ENCODE data around the gene TMEM45B. TPM values are rescaled to one million over a fixed set of nuclear protein-coding genes. Genes with fewer than 3 reads are reported as not detected.
"Not testable (repeated sequence)": the region's sequence is repeated elsewhere in the genome, so short reads cannot be mapped to it uniquely, and the experiment has no call there.

The TMEM45B gene
- total RNA-seq, 2 donors from 2014 or later: 2.4 to 4.4 TPM

GRCh38 chr11:129853518-129854231 lies 38.0 kb downstream of the TMEM45B start:
- Mint-ChIP-seq H3K4me3 (peak overlapping the region; percentile 37), H3K9me3 (no peaks in the 10 kb centered on the region), H3K4me1 (peaks cover 28% of the 10 kb centered on the region), H3K27me3 (no peaks in the 10 kb centered on the region), H3K36me3 (ENCODE audit: low read depth) (peaks cover 2% of the 10 kb centered on the region), H3K27ac (peak overlapping the region; percentile 63)
- ATAC-seq (replicated peaks): peak; percentile 72

GRCh38 chr11:129854232-129854805 lies 38.7 kb downstream of the TMEM45B start:
- Mint-ChIP-seq H3K27ac (peak overlapping the region; percentile 63), H3K4me1 (peaks cover 28% of the 10 kb centered on the region), H3K9me3 (no peaks in the 10 kb centered on the region), H3K4me3 (peak overlapping the region; percentile 37), H3K27me3 (no peaks in the 10 kb centered on the region), H3K36me3 (ENCODE audit: low read depth) (peaks cover 8% of the 10 kb centered on the region)
- peak; percentile 49 for ATAC-seq (replicated peaks)

- no peaks in the 10 kb centered on the region for H3K9me3 Mint-ChIP-seq
- ATAC-seq (replicated peaks): peak; percentile 25
- H3K4me3 Mint-ChIP-seq: peak overlapping the region; percentile 37
- H3K27me3 Mint-ChIP-seq: no peaks in the 10 kb centered on the region
- peaks cover 16% of the 10 kb centered on the region for H3K36me3 Mint-ChIP-seq (ENCODE audit: low read depth)
- peaks cover 32% of the 10 kb centered on the region for H3K4me1 Mint-ChIP-seq
- H3K27ac Mint-ChIP-seq: peak overlapping the region; percentile 63
Observed at GRCh38 chr11:129855086-129855485, 39.4 kb downstream of the TMEM45B start.

GRCh38 chr11:129856036-129856435 lies 40.4 kb downstream of the TMEM45B start:
- Mint-ChIP-seq H3K27ac (no peak overlapping the region), H3K27me3 (no peaks in the 10 kb centered on the region), H3K36me3 (ENCODE audit: low read depth) (peaks cover 23% of the 10 kb centered on the region), H3K4me1 (peaks cover 32% of the 10 kb centered on the region), H3K4me3 (no peak overlapping the region), H3K9me3 (no peaks in the 10 kb centered on the region)
- ATAC-seq (replicated peaks): no peak

GRCh38 chr11:129861702-129862522 lies 46.3 kb downstream of the TMEM45B start:
- peaks cover 81% of the 10 kb centered on the region for H3K36me3 Mint-ChIP-seq (ENCODE audit: low read depth)
- peaks cover 10% of the 10 kb centered on the region for H3K4me1 Mint-ChIP-seq
- H3K27me3 Mint-ChIP-seq: no peaks in the 10 kb centered on the region
- peak overlapping the region; percentile 43 for H3K27ac Mint-ChIP-seq
- no peaks in the 10 kb centered on the region for H3K9me3 Mint-ChIP-seq
- no peak overlapping the region for H3K4me3 Mint-ChIP-seq
- ATAC-seq (replicated peaks): no peak

- Mint-ChIP-seq H3K36me3 (ENCODE audit: low read depth) (peaks cover 97% of the 10 kb centered on the region), H3K4me1 (peaks cover 7% of the 10 kb centered on the region)
- ATAC-seq (replicated peaks): no peak
Observed at GRCh38 chr11:129864811-129865210, 49.2 kb downstream of the TMEM45B start.

GRCh38 chr11:129865701-129866100 lies 50.1 kb downstream of the TMEM45B start:
- H3K36me3 Mint-ChIP-seq (ENCODE audit: low read depth): peaks cover 97% of the 10 kb centered on the region
- no peaks in the 10 kb centered on the region for H3K9me3 Mint-ChIP-seq
- H3K4me1 Mint-ChIP-seq: peaks cover 5% of the 10 kb centered on the region
- H3K27me3 Mint-ChIP-seq: no peaks in the 10 kb centered on the region
- ATAC-seq (replicated peaks): no peak
- no peak overlapping the region for H3K27ac Mint-ChIP-seq
- no peak overlapping the region for H3K4me3 Mint-ChIP-seq

More at GRCh38 chr11:129864811-129865210, 49.2 kb downstream of the TMEM45B start:
- no peaks in the 10 kb centered on the region for H3K9me3 Mint-ChIP-seq
- no peaks in the 10 kb centered on the region for H3K27me3 Mint-ChIP-seq
- no peak overlapping the region for H3K4me3 Mint-ChIP-seq
- peak overlapping the region; percentile 47 for H3K27ac Mint-ChIP-seq

GRCh38 chr11:129866311-129866710 lies 50.7 kb downstream of the TMEM45B start:
- no peaks in the 10 kb centered on the region for H3K9me3 Mint-ChIP-seq
- H3K4me1 Mint-ChIP-seq: peaks cover 5% of the 10 kb centered on the region
- H3K36me3 Mint-ChIP-seq (ENCODE audit: low read depth): peaks cover 99% of the 10 kb centered on the region
- H3K27ac Mint-ChIP-seq: no peak overlapping the region
- H3K4me3 Mint-ChIP-seq: no peak overlapping the region
- H3K27me3 Mint-ChIP-seq: no peaks in the 10 kb centered on the region
- no peak for ATAC-seq (replicated peaks)

- H3K4me3 Mint-ChIP-seq; ATAC-seq (replicated peaks); H3K27me3 Mint-ChIP-seq; H3K4me1 Mint-ChIP-seq; H3K9me3 Mint-ChIP-seq; H3K27ac Mint-ChIP-seq: not testable (repeated sequence)
- peaks cover 100% of the 10 kb centered on the region for H3K36me3 Mint-ChIP-seq (ENCODE audit: low read depth)
Observed at GRCh38 chr11:129868626-129869025, 53.0 kb downstream of the TMEM45B start.

GRCh38 chr11:129871914-129872313 lies 56.3 kb downstream of the TMEM45B start:
- ATAC-seq (replicated peaks): no peak
- H3K27ac Mint-ChIP-seq: peak overlapping the region; percentile 20
- peaks cover 100% of the 10 kb centered on the region for H3K36me3 Mint-ChIP-seq (ENCODE audit: low read depth)
- no peaks in the 10 kb centered on the region for H3K27me3 Mint-ChIP-seq
- peaks cover 8% of the 10 kb centered on the region for H3K4me1 Mint-ChIP-seq
- no peaks in the 10 kb centered on the region for H3K9me3 Mint-ChIP-seq
- no peak overlapping the region for H3K4me3 Mint-ChIP-seq

- no peaks in the 10 kb centered on the region for H3K4me1 Mint-ChIP-seq
- H3K27me3 Mint-ChIP-seq: no peaks in the 10 kb centered on the region
- H3K36me3 Mint-ChIP-seq (ENCODE audit: low read depth): peaks cover 100% of the 10 kb centered on the region
- no peak for ATAC-seq (replicated peaks)
- peak overlapping the region; percentile 8 for H3K27ac Mint-ChIP-seq
- no peak overlapping the region for H3K4me3 Mint-ChIP-seq
- H3K9me3 Mint-ChIP-seq: no peaks in the 10 kb centered on the region
Observed at GRCh38 chr11:129880311-129880710, 64.7 kb downstream of the TMEM45B start.

- peaks cover 100% of the 10 kb centered on the region for H3K36me3 Mint-ChIP-seq (ENCODE audit: low read depth)
- no peak overlapping the region for H3K27ac Mint-ChIP-seq
- no peaks in the 10 kb centered on the region for H3K27me3 Mint-ChIP-seq
- H3K9me3 Mint-ChIP-seq: no peaks in the 10 kb centered on the region
- H3K4me1 Mint-ChIP-seq: no peaks in the 10 kb centered on the region
- ATAC-seq (replicated peaks): no peak
- H3K4me3 Mint-ChIP-seq: no peak overlapping the region
Observed at GRCh38 chr11:129881570-129882170, 66.0 kb downstream of the TMEM45B start.

GRCh38 chr11:129884581-129884980 lies 68.9 kb downstream of the TMEM45B start:
- H3K9me3 Mint-ChIP-seq: no peaks in the 10 kb centered on the region
- no peak overlapping the region for H3K27ac Mint-ChIP-seq
- no peaks in the 10 kb centered on the region for H3K27me3 Mint-ChIP-seq
- H3K4me1 Mint-ChIP-seq: peaks cover 9% of the 10 kb centered on the region
- H3K36me3 Mint-ChIP-seq (ENCODE audit: low read depth): peaks cover 100% of the 10 kb centered on the region
- no peak overlapping the region for H3K4me3 Mint-ChIP-seq
- ATAC-seq (replicated peaks): no peak

- H3K27me3 Mint-ChIP-seq: no peaks in the 10 kb centered on the region
- peaks cover 100% of the 10 kb centered on the region for H3K36me3 Mint-ChIP-seq (ENCODE audit: low read depth)
- no peak for ATAC-seq (replicated peaks)
- no peaks in the 10 kb centered on the region for H3K9me3 Mint-ChIP-seq
- H3K4me3 Mint-ChIP-seq: no peak overlapping the region
- H3K27ac Mint-ChIP-seq: no peak overlapping the region
- H3K4me1 Mint-ChIP-seq: peaks cover 11% of the 10 kb centered on the region
Observed at GRCh38 chr11:129885381-129885780, 69.7 kb downstream of the TMEM45B start.
